ENCODE data around the gene ARFIP1. TPM values are rescaled to one million over a fixed set of nuclear protein-coding genes. Genes with fewer than 3 reads are reported as not detected.

Gene ARFIP1
- total RNA-seq, 4 donors from 2014 or later: 26.3 to 36.1 (median 30.6) TPM

DNA sequence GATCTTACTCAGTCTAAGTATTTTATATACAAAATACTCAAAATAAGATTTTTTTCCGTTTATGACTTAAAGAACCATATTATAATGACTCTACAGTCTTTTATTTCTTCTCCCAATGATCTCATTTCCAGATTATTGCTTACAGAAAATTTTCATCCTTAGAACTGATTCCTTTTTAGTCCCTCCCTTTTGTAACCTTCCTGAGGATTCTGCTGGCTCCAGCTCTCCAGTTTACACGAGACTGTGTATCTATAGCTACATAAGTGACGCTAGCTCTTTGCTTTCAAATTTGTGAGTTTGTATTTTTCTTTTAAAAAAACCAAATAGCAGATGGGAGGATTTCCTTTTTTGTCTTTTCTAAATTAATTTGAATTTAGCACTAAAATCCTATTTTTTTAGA lies 180.3 kb downstream of the ARFIP1 start:
- WGBS: 93% methylated on average over 3 of the region's 3 CpGs
- TF ChIP-seq POLR2A (IDR thresholded peaks at IDR 0.05; ENCODE audit: low read depth) (no peak), CTCF (IDR thresholded peaks at IDR 0.05) (no peak), EP300 (IDR thresholded peaks at IDR 0.05) (no peak), POLR2AphosphoS5 (IDR thresholded peaks at IDR 0.05) (no peak)

GRCh38 chr4:152961014-152961772 lies 181.4 kb downstream of the ARFIP1 start:
- Histone ChIP-seq H3K4me1 (peaks cover 14 to 17% (median 16%) of the 10 kb centered on the region in 4 donors), H3K4me3 (no peak overlapping the region), H3K9me3 (no peaks in the 10 kb centered on the region), H3K36me3 (no peaks in the 10 kb centered on the region), H3K27ac (replicated peaks in 1 of 4) (peak overlapping the region in 1 of 4 donors; percentile 34), H3K27me3 (no peaks in the 10 kb centered on the region)
- TF ChIP-seq POLR2AphosphoS5 (IDR thresholded peaks at IDR 0.05) (no peak), EP300 (IDR thresholded peaks at IDR 0.05) (no peak)
- 69% methylated on average over 14 of the region's 14 CpGs for WGBS
- DNase-seq (ENCODE audit: extremely low spot score): no peak
- intact Hi-C loops (cut with DNase I): no loop called here

More for the DNA sequence above, 180.3 kb downstream of the ARFIP1 start:
- no peak for DNase-seq (ENCODE audit: extremely low spot score)
- H3K4me1 ChIP-seq: peaks cover 14 to 18% (median 16%) of the 10 kb centered on the region in 4 donors
- intact Hi-C loops (cut with DNase I): no loop called here
- H3K9me3 ChIP-seq: no peaks in the 10 kb centered on the region
- H3K27me3 ChIP-seq: no peaks in the 10 kb centered on the region
- no peak overlapping the region for H3K4me3 ChIP-seq
- no peaks in the 10 kb centered on the region for H3K36me3 ChIP-seq
- no peak overlapping the region for H3K27ac ChIP-seq (replicated peaks in 1 of 4)

GRCh38 chr4:152961773-152962115 lies 182.0 kb downstream of the ARFIP1 start:
- Histone ChIP-seq H3K9me3 (no peaks in the 10 kb centered on the region), H3K4me1 (peaks cover 9 to 13% (median 11%) of the 10 kb centered on the region in 4 donors), H3K27ac (replicated peaks in 1 of 4) (no peak overlapping the region), H3K4me3 (no peak overlapping the region), H3K36me3 (no peaks in the 10 kb centered on the region), H3K27me3 (no peaks in the 10 kb centered on the region)
- intact Hi-C loops (cut with DNase I): no loop called here
- WGBS: 78% methylated on average over 1 of the region's 1 CpG
- no peak for DNase-seq (ENCODE audit: extremely low spot score)
- no peak for TF ChIP-seq POLR2A (IDR thresholded peaks at IDR 0.05; ENCODE audit: low read depth)
- TF ChIP-seq CTCF (IDR thresholded peaks at IDR 0.05): no peak
- no peak for TF ChIP-seq POLR2AphosphoS5 (IDR thresholded peaks at IDR 0.05)
- no peak for TF ChIP-seq EP300 (IDR thresholded peaks at IDR 0.05)

Other genes starting within 250 kb of the ARFIP1 start
- 10 to 100 TPM; 63.1 to 97.6 (median 70.7) TPM for gene FBXW7, start 243.9 kb upstream of the ARFIP1 start, total RNA-seq
- 1 to 10 TPM; 1.1 to 2.9 (median 2.3) TPM for gene TMEM154, start 100.0 kb upstream of the ARFIP1 start, total RNA-seq
- under 1 TPM; 0.17 to 0.52 (median 0.37) TPM for gene TIGD4, start 224 bp upstream of the ARFIP1 start, total RNA-seq
- gene FHDC1, start 156.4 kb downstream of the ARFIP1 start, total RNA-seq: 1 to 10 TPM in 3 of 4 donors, under 1 TPM in 1; 0.83 to 2.1 (median 1.6) TPM